ENCODE results near the gene CLCN2.

CLCN2 gene

DNA sequence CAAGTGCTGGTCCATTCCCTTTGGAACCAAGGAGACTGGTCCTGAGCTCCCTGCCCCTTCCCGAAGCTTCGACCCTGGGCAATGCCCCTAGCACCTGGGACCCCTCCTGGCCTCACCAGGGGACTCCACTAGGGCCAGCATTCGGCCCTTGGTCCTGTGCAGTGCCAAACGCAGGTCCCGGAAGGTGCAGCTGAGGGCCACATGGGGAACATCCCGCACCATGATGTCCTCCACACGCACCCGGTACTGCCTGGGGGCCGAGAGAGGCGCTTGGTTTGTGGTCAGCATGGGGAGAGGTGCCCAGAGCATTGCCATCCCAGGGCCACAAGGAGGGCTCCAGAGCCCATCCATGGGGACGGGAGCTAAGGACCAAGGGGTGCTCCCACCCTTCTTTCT, 7.9 kb downstream of the CLCN2 start:
- H3K4me3 ChIP-seq (ENCODE audit: low read length) = no peak overlapping the region
- TF ChIP-seq, protein P1, sequence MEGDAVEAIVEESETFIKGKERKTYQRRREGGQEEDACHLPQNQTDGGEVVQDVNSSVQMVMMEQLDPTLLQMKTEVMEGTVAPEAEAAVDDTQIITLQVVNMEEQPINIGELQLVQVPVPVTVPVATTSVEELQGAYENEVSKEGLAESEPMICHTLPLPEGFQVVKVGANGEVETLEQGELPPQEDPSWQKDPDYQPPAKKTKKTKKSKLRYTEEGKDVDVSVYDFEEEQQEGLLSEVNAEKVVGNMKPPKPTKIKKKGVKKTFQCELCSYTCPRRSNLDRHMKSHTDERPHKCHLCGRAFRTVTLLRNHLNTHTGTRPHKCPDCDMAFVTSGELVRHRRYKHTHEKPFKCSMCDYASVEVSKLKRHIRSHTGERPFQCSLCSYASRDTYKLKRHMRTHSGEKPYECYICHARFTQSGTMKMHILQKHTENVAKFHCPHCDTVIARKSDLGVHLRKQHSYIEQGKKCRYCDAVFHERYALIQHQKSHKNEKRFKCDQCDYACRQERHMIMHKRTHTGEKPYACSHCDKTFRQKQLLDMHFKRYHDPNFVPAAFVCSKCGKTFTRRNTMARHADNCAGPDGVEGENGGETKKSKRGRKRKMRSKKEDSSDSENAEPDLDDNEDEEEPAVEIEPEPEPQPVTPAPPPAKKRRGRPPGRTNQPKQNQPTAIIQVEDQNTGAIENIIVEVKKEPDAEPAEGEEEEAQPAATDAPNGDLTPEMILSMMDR (conservative IDR thresholded peaks at IDR 0.05; ENCODE audit: low read depth, low read length) = no peak
- DNase-seq (ENCODE audit: low read depth) = no peak

DNA sequence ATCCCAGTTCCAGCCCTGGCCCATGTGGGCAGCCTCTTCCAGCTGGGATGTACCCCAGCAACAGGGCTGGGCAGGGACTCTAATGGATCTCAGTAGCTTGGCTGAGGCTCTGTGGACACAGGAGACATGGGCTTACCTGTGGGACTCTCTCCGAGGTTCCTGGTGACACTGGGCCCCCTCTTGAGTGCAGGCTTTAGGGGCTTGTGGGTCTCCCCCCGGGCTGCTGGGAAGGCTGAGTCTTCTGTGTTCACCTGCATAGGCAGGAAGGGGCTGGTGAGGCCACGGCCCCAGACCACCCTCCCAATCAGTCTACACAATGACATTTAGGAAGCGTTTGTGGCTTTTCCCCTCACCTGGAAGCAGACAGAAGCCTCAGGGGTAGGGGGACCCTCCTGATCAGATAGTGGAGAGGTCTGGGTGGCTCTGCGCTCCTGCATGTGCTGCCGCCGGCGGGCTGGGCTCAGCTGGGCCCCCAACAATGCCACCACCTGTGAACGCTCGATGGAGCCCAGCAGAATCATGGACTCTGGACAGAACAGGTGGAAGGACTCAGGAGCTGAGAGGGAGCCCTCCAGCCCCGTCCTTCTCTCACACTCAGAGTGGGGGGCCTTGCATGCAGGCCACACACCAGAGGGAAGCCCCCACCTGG, 8.4 kb downstream of the CLCN2 start:
- TF ChIP-seq, protein P1 (conservative IDR thresholded peaks at IDR 0.05; ENCODE audit: low read depth, low read length) = no peak
- H3K4me3 ChIP-seq (ENCODE audit: low read length) = no peak overlapping the region
- no peak for DNase-seq (ENCODE audit: low read depth)

DNA sequence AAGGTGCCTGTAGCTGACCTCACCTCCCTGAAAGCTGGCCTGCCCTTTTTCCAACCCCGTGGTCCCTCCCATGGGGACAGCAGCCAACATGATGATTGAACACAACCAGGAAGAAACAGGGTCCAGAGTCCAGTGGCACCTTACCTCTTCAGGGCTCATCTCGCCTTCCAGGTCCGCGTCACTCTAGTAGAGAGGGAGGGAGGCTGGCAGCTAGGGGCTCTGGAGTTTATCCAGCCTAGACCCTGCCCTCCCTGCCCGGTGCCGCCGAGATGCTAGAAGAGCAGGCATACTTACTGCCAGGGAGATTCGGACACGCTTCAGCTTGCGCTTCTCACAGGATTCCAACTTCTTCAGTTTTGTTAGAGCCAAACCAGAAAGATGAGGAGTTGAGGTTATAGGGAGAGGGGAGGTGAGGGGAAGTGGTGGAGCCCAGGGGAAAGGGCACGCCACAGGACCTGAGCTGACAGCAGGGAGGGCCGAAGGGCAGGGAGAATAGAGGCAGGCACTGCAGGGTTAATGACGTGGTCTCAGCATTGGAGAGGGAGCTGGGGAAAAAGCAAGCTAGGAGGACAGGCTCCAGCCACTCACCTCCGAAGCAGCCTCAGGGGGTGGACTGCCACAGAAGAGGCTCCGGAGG, 9.1 kb downstream of the CLCN2 start:
- no peak overlapping the region for H3K4me3 ChIP-seq (ENCODE audit: low read length)
- TF ChIP-seq, protein P1 (conservative IDR thresholded peaks at IDR 0.05; ENCODE audit: low read depth, low read length) = no peak
- no peak for DNase-seq (ENCODE audit: low read depth)

DNA sequence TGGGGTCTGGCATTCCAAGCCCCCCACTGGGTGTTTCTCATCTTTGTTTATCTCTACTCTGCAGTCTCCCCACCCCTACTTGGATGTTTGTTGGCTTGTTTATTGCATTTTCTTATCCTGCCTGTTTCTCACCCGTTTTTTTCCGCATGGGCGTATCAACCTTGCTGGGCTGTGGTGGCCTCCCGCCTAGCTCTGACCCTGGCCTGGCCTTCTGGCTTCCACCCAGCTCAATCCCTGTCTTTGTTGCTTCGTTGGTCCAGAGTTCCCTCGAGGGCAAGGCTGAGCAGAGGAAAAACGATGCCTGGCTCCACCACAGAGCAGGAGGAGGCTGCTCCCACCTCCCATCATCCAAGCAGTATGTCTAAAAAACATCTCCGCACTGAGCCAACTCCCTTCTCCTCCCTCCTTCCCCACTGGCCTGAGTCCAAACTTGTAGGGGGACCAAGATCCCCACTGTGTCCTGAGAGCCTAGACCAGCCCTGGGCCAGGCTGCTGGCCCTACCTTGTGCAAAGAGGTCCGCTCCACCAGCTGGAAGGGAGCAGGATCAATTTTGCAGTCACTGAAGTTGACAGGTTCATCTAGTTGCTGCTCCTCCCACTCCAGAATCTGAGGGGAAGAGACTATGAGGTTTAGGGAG, 9.8 kb downstream of the CLCN2 start:
- TF ChIP-seq, protein P1 (conservative IDR thresholded peaks at IDR 0.05; ENCODE audit: low read depth, low read length) = no peak
- H3K4me3 ChIP-seq (ENCODE audit: low read length) = no peak overlapping the region
- no peak for DNase-seq (ENCODE audit: low read depth)

DNA sequence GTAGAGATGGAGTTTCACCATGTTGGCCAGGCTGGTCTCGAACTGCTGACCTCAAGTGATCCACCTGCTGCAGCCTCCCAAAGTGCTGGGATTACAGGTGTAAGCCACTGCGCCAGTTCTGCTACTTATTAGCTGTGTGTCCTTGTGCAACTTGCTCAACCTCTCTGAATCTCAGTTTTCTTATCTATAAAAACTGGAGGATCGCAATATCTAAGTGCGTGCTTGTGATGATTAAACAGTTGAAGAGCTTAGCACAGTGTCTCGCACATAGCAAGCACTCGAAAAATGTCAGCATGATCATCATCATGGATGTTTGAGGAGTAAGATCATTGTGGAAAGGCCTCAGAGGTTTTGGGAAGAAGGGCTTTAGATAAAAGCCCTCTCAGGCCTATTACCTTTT, 10.8 kb downstream of the CLCN2 start:
- H3K4me3 ChIP-seq (ENCODE audit: low read length) = no peak overlapping the region
- TF ChIP-seq, protein P1 (conservative IDR thresholded peaks at IDR 0.05; ENCODE audit: low read depth, low read length) = no peak
- DNase-seq (ENCODE audit: low read depth) = no peak

DNA sequence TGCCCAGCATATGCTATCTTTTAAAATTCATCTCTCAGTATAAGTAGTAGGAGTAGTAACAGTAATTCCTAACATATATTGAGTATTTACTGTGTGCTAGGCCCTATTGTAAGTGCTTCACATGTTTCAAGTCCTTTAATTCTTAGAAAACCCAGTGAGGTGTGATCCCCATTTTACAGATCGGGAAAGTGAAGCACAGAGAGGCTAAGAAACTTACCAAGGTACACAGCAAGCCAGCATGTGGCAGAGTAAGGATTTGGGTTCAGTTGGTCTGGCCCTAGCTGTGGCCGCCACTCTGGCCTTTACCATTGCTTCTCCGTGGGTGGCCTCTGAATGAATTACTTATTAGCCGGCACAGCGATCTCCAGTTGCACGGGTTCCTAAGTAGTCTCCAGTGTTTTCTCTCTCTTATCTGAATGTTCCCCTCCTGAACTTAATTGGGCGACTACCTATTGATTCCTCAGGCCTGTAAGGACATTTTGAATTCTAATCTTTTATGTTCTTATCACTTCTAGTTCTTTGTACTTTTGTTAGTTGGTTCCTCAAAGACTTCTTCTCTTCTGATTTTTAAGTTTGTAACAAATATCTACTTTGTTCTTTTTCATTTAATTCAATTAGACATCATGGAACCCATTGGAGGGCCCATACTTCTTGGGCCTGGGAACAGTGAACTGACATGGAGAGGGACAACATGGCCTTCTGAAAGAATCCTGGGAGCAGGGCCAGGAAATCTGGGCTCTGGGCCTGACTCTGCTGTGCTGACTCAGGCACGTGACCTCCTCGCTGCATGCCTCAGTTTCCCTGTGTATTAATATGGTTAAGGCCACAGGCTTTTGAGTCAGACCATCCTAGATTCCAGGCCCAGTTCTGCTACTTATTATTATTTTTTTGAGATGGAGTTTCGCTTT, 11.6 kb downstream of the CLCN2 start:
- H3K4me3 ChIP-seq (ENCODE audit: low read length) = no peak overlapping the region
- no peak for DNase-seq (ENCODE audit: low read depth)
- TF ChIP-seq, protein P1 (conservative IDR thresholded peaks at IDR 0.05; ENCODE audit: low read depth, low read length) = no peak
